Activated CD4-positive, CD25-positive, alpha-beta regulatory T cell (primary cell): ENCODE measurements around the gene SH3BP2.

Experiments
- DNase-seq, 4 experiments: peaks; one replicate each; lab custom pipeline; 2025; lab: John Stamatoyannopoulos, UW

SH3BP2 gene

GRCh38 chr4:2878346-2878745 lies 85.5 kb downstream of the SH3BP2 start:
- DNase-seq: no peak

GRCh38 chr4:2879026-2879425 lies 86.1 kb downstream of the SH3BP2 start:
- no peak for DNase-seq

- no peak for DNase-seq
These were observed 88.5 kb downstream of the SH3BP2 start for GRCh38 chr4:2881431-2881830.

DNA sequence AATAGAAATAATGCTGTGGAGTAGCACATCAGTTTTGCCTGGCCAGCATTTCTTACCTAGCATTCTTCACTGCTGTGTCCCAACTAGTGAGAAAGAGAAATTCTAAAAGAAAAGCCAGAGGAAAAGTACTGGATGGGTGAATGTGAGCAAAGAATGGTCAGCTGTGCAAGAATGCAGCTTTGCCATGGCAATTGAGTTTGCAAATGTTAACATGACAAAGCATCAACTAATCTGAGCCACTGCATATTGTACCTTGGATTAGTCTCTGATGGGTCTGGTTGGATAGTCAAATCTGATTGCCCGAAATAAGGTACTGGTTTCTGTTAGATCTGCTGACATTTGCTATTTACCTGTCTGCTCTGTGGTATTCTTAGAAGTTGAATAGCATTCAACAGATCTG lies 89.5 kb downstream of the SH3BP2 start:
- DNase-seq: no peak

DNA sequence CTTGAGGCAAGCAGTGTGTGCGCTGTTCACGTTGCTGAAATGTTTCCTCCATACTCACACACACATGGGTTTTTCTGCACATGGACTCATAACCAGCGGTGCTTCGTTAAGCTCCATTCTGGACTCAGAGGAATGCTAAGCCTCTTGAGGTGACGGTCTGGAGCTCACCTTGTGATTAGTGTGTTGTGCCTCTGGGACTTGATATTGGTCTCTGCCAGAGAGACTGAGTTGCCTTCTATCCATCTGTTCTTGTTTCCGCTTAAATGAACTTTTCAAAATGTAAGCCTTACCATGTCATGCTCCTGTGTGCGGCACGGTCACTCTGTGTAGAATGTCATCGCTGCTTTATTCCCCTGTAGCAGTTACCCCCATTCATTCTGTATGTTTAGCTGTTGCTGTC lies 93.3 kb downstream of the SH3BP2 start:
- DNase-seq: no peak

- no peak for DNase-seq
These were observed 93.7 kb downstream of the SH3BP2 start for GRCh38 chr4:2886622-2887021.

DNA sequence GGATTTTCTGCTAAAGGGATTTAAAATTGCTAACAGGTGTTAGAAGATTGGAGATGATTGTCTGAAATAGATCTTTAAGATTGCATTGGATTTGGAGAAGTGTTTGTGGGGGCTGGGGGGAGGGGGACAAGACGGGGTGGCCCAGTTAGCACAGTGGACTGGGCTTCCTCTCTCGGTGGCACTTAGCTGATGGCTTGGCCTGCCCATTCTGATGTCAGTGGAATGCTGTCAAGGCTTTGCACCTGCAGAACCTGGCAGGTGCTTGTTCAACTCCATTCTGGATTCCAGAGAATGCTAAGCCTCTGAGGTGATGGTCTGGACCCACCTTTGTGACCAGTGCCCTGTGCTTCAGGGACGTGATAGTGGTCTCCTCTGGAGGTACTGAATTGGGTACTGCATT lies 94.5 kb downstream of the SH3BP2 start:
- no peak for DNase-seq

DNA sequence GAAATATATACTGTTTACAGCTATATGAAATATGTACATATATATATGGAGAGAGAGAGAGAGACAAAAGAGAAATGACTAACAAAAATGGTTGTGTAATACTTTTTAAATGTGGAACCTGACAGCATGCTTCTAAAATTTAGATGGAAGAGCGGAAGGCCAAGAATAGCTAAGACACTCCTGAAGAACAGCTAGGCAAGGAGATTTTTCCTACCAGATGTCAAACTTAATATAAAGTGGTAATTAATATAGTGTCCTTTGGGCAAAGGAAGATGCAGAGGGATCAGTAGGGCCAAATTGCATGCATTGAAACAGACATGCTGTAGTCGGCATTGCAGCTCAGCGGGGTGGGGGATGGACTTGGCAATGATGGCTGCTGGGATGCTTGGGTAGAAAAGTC lies 96.0 kb downstream of the SH3BP2 start:
- DNase-seq: no peak
